Measurements from ENCODE around the gene CAPS. TPM values are rescaled to one million over a fixed set of nuclear protein-coding genes. Genes with fewer than 3 reads are reported as not detected.
A peak's percentile ranks its signal among the peaks of the same experiment; 100 is the strongest.

The CAPS gene
- total RNA-seq, 1 experiment from 2014 or later = 7.2 TPM

- DNase-seq = no peak
- ChIA-PET CTCF (no interaction called here), POLR2A (no interaction called here)
- no peaks in the 10 kb centered on the region for H3K27me3 ChIP-seq (replicated peaks; ENCODE audit: control insufficient read depth, insufficient read depth, low read length)
- H3K27me3 Mint-ChIP-seq (ENCODE audit: insufficient read depth, unreplicated experiment) = no peaks in the 10 kb centered on the region
- H3K27ac Mint-ChIP-seq (ENCODE audit: unreplicated experiment) = no peak overlapping the region
- H3K9me3 ChIP-seq = no peaks in the 10 kb centered on the region
- intact Hi-C loops (cut with micrococcal nuclease; ENCODE audit: unreplicated experiment) = no loop called here
- H3K36me3 ChIP-seq (ENCODE audit: control insufficient read depth, insufficient read depth, low read length) = peaks cover 6% of the 10 kb centered on the region
- TF ChIP-seq CTCF (IDR thresholded peaks at IDR 0.05; ENCODE audit: insufficient read depth in 1 of 2, low read depth in 1 of 2, low read length in 1 of 2, severe bottlenecking in 1 of 2, unreplicated experiment in 1 of 2) = no peak
- H3K4me3 Mint-ChIP-seq (ENCODE audit: unreplicated experiment) = no peak overlapping the region
- BruUV-seq (replicated peaks) = no TSS peak
- no peaks in the 10 kb centered on the region for H3K4me1 Mint-ChIP-seq (ENCODE audit: low read depth, unreplicated experiment)
- H3K9me3 Mint-ChIP-seq (ENCODE audit: unreplicated experiment) = no peaks in the 10 kb centered on the region
- H3K4me1 ChIP-seq = no peaks in the 10 kb centered on the region
- peaks cover 43% of the 10 kb centered on the region for H3K36me3 Mint-ChIP-seq (ENCODE audit: insufficient read depth, unreplicated experiment)
- H3K4me3 ChIP-seq (ENCODE audit: low read depth, low read length) = no peak overlapping the region
Observed at GRCh38 chr19:5943623-5944022, 29.6 kb downstream of the CAPS start.

GRCh38 chr19:5947435-5947834, 33.4 kb downstream of the CAPS start:
- intact Hi-C loops (cut with micrococcal nuclease; ENCODE audit: unreplicated experiment) = no loop called here
- no peak overlapping the region for H3K4me3 Mint-ChIP-seq (ENCODE audit: unreplicated experiment)
- ChIA-PET CTCF (no interaction called here), POLR2A (no interaction called here)
- H3K4me3 ChIP-seq (ENCODE audit: low read depth, low read length) = no peak overlapping the region
- peaks cover 4% of the 10 kb centered on the region for H3K36me3 ChIP-seq (ENCODE audit: control insufficient read depth, insufficient read depth, low read length)
- BruUV-seq (replicated peaks) = no TSS peak
- DNase-seq = no peak
- no peaks in the 10 kb centered on the region for H3K4me1 Mint-ChIP-seq (ENCODE audit: low read depth, unreplicated experiment)
- peak overlapping the region; percentile 49 for H3K27ac Mint-ChIP-seq (ENCODE audit: unreplicated experiment)
- H3K9me3 Mint-ChIP-seq (ENCODE audit: unreplicated experiment) = no peaks in the 10 kb centered on the region
- H3K9me3 ChIP-seq = no peaks in the 10 kb centered on the region
- H3K27me3 ChIP-seq (replicated peaks; ENCODE audit: control insufficient read depth, insufficient read depth, low read length) = no peaks in the 10 kb centered on the region
- peaks cover 23% of the 10 kb centered on the region for H3K36me3 Mint-ChIP-seq (ENCODE audit: insufficient read depth, unreplicated experiment)
- H3K27me3 Mint-ChIP-seq (ENCODE audit: insufficient read depth, unreplicated experiment) = no peaks in the 10 kb centered on the region
- H3K4me1 ChIP-seq = peaks cover 5% of the 10 kb centered on the region; the same call in 1 of the 2 replicates
- no peak for TF ChIP-seq CTCF (IDR thresholded peaks at IDR 0.05; ENCODE audit: insufficient read depth in 1 of 2, low read depth in 1 of 2, low read length in 1 of 2, severe bottlenecking in 1 of 2, unreplicated experiment in 1 of 2)

GRCh38 chr19:5948752-5949564, 34.9 kb downstream of the CAPS start:
- intact Hi-C loops (cut with micrococcal nuclease; ENCODE audit: unreplicated experiment) = no loop called here
- Mint-ChIP-seq H3K9me3 (ENCODE audit: unreplicated experiment) (no peaks in the 10 kb centered on the region), H3K4me3 (ENCODE audit: unreplicated experiment) (no peak overlapping the region), H3K27me3 (ENCODE audit: insufficient read depth, unreplicated experiment) (no peaks in the 10 kb centered on the region), H3K27ac (ENCODE audit: unreplicated experiment) (no peak overlapping the region), H3K4me1 (ENCODE audit: low read depth, unreplicated experiment) (peaks cover under 1% of the 10 kb centered on the region), H3K36me3 (ENCODE audit: insufficient read depth, unreplicated experiment) (peaks cover 23% of the 10 kb centered on the region)
- Histone ChIP-seq H3K9me3 (no peaks in the 10 kb centered on the region), H3K27me3 (replicated peaks; ENCODE audit: control insufficient read depth, insufficient read depth, low read length) (no peaks in the 10 kb centered on the region), H3K36me3 (ENCODE audit: control insufficient read depth, insufficient read depth, low read length) (peaks cover 4% of the 10 kb centered on the region), H3K4me3 (ENCODE audit: low read depth, low read length) (no peak overlapping the region), H3K4me1 (peaks cover 5% of the 10 kb centered on the region)
- TF ChIP-seq CTCF (IDR thresholded peaks at IDR 0.05; ENCODE audit: insufficient read depth in 1 of 2, low read depth in 1 of 2, low read length in 1 of 2, severe bottlenecking in 1 of 2, unreplicated experiment in 1 of 2) = no peak
- POLR2A ChIA-PET = interaction anchor here (1.1 kb wide), 1 partner anchor 45 kb away, joined by 3 read pairs; the partner anchor contains the start of gene VMAC
- BruUV-seq (replicated peaks) = no TSS peak
- DNase-seq = no peak
- CTCF ChIA-PET = interaction anchor here (0.7 kb wide), 1 partner anchor 269 kb away, joined by 4 read pairs; no protein-coding TSS in a partner anchor
